GM12875 (cell line): ENCODE results near the gene TEX29.

Experiments used
- H3K4me3 ChIP-seq: one replicate; pipeline ENCODE4 v1.5.1; 2011; ENCODE audit warnings: low read depth, low read length, control low read depth
- CTCF ChIP-seq: IDR thresholded peaks from 2 replicates; pipeline ENCODE4 v1.5.1; 2011; ENCODE audit warnings: low read depth, mild to moderate bottlenecking, control low read depth, inconsistent platforms, low read length, moderate library complexity, borderline replicate concordance; ENCODE audit not compliant: insufficient read depth

TEX29 gene

DNA sequence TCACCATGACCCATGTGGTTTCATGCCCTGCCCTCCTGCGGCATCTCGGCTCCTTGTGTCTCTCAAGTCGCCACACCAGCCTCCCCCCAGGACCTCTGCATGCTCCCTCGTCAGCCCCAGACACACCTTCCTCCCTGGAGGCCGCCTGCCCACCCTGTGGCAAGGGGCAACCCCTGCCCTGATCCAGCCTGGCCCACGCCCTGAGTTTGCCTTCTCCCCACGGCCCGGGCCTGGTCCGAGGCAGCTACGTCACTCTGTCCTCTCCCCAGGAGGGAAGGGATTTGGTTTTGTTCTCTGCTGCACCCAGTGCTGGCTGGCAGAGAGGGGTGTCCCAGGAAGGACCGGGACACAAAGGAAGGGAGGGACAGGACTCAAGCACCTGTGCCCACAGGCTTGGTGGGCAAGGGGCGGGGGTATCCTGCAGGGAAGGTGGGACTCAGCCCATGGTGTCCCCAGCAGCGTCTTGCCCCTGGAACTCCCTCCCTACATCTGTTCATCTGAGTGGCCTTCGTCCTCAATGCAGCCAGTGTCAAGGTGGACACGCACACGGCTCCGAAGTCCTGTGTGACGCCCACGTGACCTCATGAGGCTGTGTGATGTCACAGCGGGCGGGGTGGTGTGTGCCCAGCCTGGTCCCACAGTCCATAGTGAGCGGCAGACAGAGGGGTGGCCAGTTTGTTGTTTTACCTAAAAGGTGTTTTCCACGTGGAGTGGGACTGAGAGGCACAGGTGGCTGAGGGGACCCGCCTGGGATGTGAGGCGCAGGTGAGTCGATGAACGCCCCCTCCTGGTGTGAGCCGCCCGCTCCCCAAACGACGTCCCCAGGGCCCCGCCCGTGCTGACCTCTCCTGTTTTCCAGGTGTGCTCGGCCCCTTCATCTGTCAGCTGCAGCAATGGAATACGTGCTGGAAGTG lies at the start of gene TEX29:
Gene TEX29, plus strand, starts transcription at position 645 of the 914 bp plus-strand sequence. Its CDS starts 249 bp downstream, at position 894.
- no peak within 1 kb of the TSS for H3K4me3 ChIP-seq
- TF ChIP-seq CTCF: no peak

GRCh38 chr13:111270765-111271698 lies 49.4 kb upstream of the TEX29 start:
- H3K4me3 ChIP-seq: no peak overlapping the region
- no peak for TF ChIP-seq CTCF

DNA sequence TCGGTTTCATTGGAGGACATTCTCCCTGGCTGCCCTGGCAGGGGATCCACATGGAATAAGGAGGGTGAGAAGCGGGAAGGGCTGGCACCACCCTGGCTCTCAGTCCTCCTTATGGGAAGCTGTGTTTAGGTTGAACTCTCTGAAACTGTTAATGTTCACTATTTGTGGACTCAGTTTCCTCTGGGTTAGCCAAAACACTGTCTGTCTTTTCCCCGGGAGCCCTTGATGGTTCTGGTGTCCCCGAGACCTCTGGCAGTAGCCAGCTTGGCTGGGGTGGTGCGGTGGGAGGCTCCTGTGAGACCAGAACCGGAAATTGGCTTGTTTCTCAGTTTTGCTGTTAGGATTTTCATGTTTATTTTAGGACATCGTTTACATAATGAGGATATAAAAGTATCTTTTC lies 48.3 kb upstream of the TEX29 start:
- TF ChIP-seq CTCF: no peak
- H3K4me3 ChIP-seq: no peak overlapping the region

DNA sequence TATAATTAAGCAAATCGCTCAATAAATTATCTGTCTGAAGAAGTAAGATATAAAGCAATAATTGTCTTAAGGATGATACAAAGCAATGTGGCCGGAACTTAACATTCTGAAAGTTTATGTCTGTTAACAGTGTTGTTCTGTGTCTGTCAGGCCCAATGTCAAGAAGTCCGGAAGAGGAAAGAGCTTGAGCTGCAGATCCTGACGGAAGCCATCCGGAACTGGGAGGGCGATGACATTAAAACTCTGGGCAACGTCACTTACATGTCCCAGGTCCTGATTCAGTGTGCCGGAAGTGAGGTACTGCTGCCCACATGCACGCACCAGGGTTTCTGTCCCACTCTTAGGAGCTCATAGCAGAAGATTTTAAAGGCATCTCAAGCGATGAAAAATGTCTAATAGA lies 45.1 kb upstream of the TEX29 start:
- no peak for TF ChIP-seq CTCF
- no peak overlapping the region for H3K4me3 ChIP-seq

GRCh38 chr13:111275995-111276618 lies 44.3 kb upstream of the TEX29 start:
- H3K4me3 ChIP-seq: no peak overlapping the region
- TF ChIP-seq CTCF: no peak

DNA sequence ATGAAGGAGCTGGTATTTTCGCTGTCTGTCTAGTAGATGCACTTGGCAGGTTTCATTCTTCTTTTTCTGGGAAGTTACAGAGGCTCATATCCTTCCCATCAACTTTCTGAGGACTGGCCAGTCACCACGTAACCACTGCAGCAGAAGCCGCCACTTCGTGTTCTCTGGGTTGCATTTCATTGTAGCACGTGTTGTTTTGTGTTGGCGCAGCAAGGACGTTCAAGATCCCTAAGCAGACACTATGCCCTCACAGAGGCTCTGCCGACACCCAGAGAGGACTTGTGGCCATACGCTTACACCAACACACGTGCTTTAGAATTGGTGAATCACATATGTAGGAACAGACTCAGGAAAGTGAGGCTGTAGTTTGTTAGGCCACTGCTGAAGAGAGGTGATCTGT lies 42.2 kb upstream of the TEX29 start:
- no peak overlapping the region for H3K4me3 ChIP-seq
- TF ChIP-seq CTCF: no peak
